GM23338 (cell line): Measurements from ENCODE around the gene NDST3. TPM values are rescaled to one million over a fixed set of nuclear protein-coding genes. Genes with fewer than 3 reads are reported as not detected.

Experiments
- ATAC-seq: fragments of 200-7000 bp; cut with Tn5 transposase; 3 replicates; pipeline ENCODE4 v1.9.1; 2020
- DNase-seq: peaks from one replicate; pipeline ENCODE4 v3.0.0-alpha.2; 2015; ENCODE audit warnings: low spot score
- H2AFZ ChIP-seq: fragments of 200-600 bp; sonication (generic); 2 replicates; pipeline ENCODE4 v1.8.0; 2016; ENCODE audit warnings: antibody characterized with exemption, mild to moderate bottlenecking, moderate library complexity
- H3F3A ChIP-seq: fragments of 200-600 bp; sonication (generic); replicated peaks from 2 replicates; pipeline ENCODE4 v1.8.0; 2017; ENCODE audit warnings: antibody characterized with exemption, mixed run types, low read depth
- H3K27ac ChIP-seq: fragments of 200-600 bp; sonication (generic); 2 replicates; pipeline ENCODE4 v1.6.1; 2016; ENCODE audit warnings: low read depth
- H3K27me3 ChIP-seq: fragments of 200-600 bp; sonication (generic); 2 replicates; pipeline ENCODE4 v1.8.0; 2016; ENCODE audit warnings: mild to moderate bottlenecking, mixed run types, moderate library complexity; ENCODE audit not compliant: insufficient read depth
- H3K36me3 ChIP-seq: fragments of 200-600 bp; sonication (generic); 2 replicates; pipeline ENCODE4 v1.8.0; 2016; ENCODE audit warnings: mild to moderate bottlenecking; ENCODE audit not compliant: insufficient read depth
- H3K4me1 ChIP-seq: fragments of 200-600 bp; sonication (generic); 2 replicates; pipeline ENCODE4 v1.8.0; 2016; ENCODE audit warnings: mild to moderate bottlenecking, moderate library complexity; ENCODE audit not compliant: insufficient read depth
- H3K4me2 ChIP-seq: fragments of 200-600 bp; sonication (generic); 2 replicates; pipeline ENCODE4 v1.7.1; 2017; ENCODE audit warnings: mixed run types
- H3K4me3 ChIP-seq: fragments of 200-600 bp; sonication (generic); 2 replicates; pipeline ENCODE4 v1.6.1; 2016; ENCODE audit warnings: mixed run types
- H3K79me2 ChIP-seq: fragments of 200-600 bp; sonication (generic); replicated peaks from 2 replicates; pipeline ENCODE4 v1.8.0; 2017; ENCODE audit warnings: mild to moderate bottlenecking; ENCODE audit not compliant: insufficient read depth
- H3K9me2 ChIP-seq: fragments of 200-600 bp; sonication (generic); 2 replicates; pipeline ENCODE4 v1.8.0; 2017; ENCODE audit not compliant: insufficient read depth
- H4K20me1 ChIP-seq: fragments of 200-600 bp; sonication (generic); replicated peaks from 2 replicates; pipeline ENCODE4 v1.8.0; 2017; ENCODE audit warnings: mild to moderate bottlenecking; ENCODE audit not compliant: insufficient read depth
- H3K27ac Mint-ChIP-seq: 2 replicates; pipeline ENCODE4 v1.8.0; 2020; ENCODE audit warnings: inconsistent platforms, mild to moderate bottlenecking, moderate library complexity, mixed read lengths
- H3K27me3 Mint-ChIP-seq: 3 replicates; pipeline ENCODE4 v1.8.0; 2022; ENCODE audit warnings: low read depth, mild to moderate bottlenecking, moderate library complexity, mixed read lengths, inconsistent platforms; ENCODE audit not compliant: insufficient read depth, poor library complexity
- H3K36me3 Mint-ChIP-seq: 3 replicates; pipeline ENCODE4 v1.8.0; 2021; ENCODE audit warnings: low read depth, mild to moderate bottlenecking, inconsistent platforms, moderate library complexity, mixed read lengths
- H3K4me1 Mint-ChIP-seq: 3 replicates; pipeline ENCODE4 v1.8.0; 2020; ENCODE audit warnings: mild to moderate bottlenecking, inconsistent platforms, mixed read lengths
- H3K4me3 Mint-ChIP-seq: 3 replicates; pipeline ENCODE4 v1.8.0; 2021; ENCODE audit warnings: moderate library complexity, mild to moderate bottlenecking, inconsistent platforms, mixed read lengths
- H3K9me3 Mint-ChIP-seq: 3 replicates; pipeline ENCODE4 v1.8.0; 2020; ENCODE audit warnings: moderate library complexity, mild to moderate bottlenecking, inconsistent platforms, mixed read lengths
- CTCF ChIP-seq, 2 experiments: fragments of 200-600 bp in 1 of 2; sonication (generic) in 1 of 2; conservative IDR thresholded peaks; 2 replicates each; pipeline versions ENCODE4 v1.5.1 to v1.6.1; 2016 to 2017; ENCODE audit warnings: antibody characterized with exemption in 2 of 2, low read depth in 2 of 2, mild to moderate bottlenecking in 2 of 2, moderate library complexity in 1 of 2
- NANOG ChIP-seq: IDR thresholded peaks from 2 replicates; pipeline ENCODE4 v1.6.1; 2016; ENCODE audit warnings: antibody characterized with exemption, borderline replicate concordance
- STAT1 ChIP-seq: IDR thresholded peaks from one replicate; pipeline ENCODE4 v1.6.1; 2016; ENCODE audit warnings: antibody characterized with exemption; ENCODE audit not compliant: unreplicated experiment
- ZNF114 ChIP-seq: fragments of 250-450 bp; sonication (Bioruptor Pico); IDR thresholded peaks from 2 replicates; pipeline ENCODE4 v1.5.0; 2020; ENCODE audit warnings: mild to moderate bottlenecking, moderate library complexity
- ZNF331 ChIP-seq: fragments of 250-450 bp; sonication (Bioruptor Pico); IDR thresholded peaks from 2 replicates; pipeline ENCODE4 v1.5.0; 2020; ENCODE audit warnings: low read depth, mild to moderate bottlenecking, moderate library complexity
- ZNF462 ChIP-seq: fragments of 250-450 bp; sonication (Bioruptor Pico); IDR thresholded peaks from 2 replicates; pipeline ENCODE4 v1.5.0; 2020; ENCODE audit warnings: mild to moderate bottlenecking, moderate library complexity
- polyA plus RNA-seq: library from polyadenylated mRNA; unstranded; fragments of >200 nt; fragmentation: Nextera tagmentation; extraction: Ambion mirVana; gene quantifications from 2 replicates; pipeline ENCODE4 v1.2.1, GENCODE V29; 2016
- total RNA-seq: library from RNA; depleted of rRNA; stranded (reverse); fragments of >200 nt; shearing (Covaris generic); gene quantifications from 2 replicates; pipeline ENCODE4 v1.2.3, GENCODE V29; 2014

NDST3 gene
- total and polyA plus RNA-seq, 2 experiments from 2014 or later, result 0.19 to 0.56 TPM

GRCh38 chr4:118271788-118272187, 237.5 kb downstream of the NDST3 start (continued):
- TF ChIP-seq CTCF (conservative IDR thresholded peaks at IDR 0.05; ENCODE audit: low read depth in 2 of 2) (no peak), ZNF462 (CRISPR knock-in tag) (no peak)

- no peak overlapping the region for H3K4me3 Mint-ChIP-seq
- Histone ChIP-seq H4K20me1 (no peaks in the 10 kb centered on the region), H2AFZ (no peak overlapping the region), H3K36me3 (no peaks in the 10 kb centered on the region), H3K27ac (no peak overlapping the region), H3K4me3 (no peak overlapping the region), H3K4me1 (peaks cover 6% of the 10 kb centered on the region; the same call in 1 of the 2 replicates), H3F3A (no peaks in the 10 kb centered on the region), H3K79me2 (peaks cover under 1% of the 10 kb centered on the region), H3K9me2 (no peaks in the 10 kb centered on the region), H3K27me3 (no peaks in the 10 kb centered on the region), H3K4me2 (no peak overlapping the region)
- H3K36me3 Mint-ChIP-seq, result peaks cover 4% of the 10 kb centered on the region
- H3K4me1 Mint-ChIP-seq, result 0 out of 3 replicates have a peak, but pooled peaks cover 2% of the 10 kb centered on the region
- H3K9me3 Mint-ChIP-seq, result peaks cover 2% of the 10 kb centered on the region; the same call in 2 of the 3 replicates
- H3K27ac Mint-ChIP-seq, result no peak overlapping the region
- peaks cover 11% of the 10 kb centered on the region for H3K27me3 Mint-ChIP-seq
- no peak for DNase-seq
- ATAC-seq, result no peak
- no peak for TF ChIP-seq ZNF331 (CRISPR knock-in tag)
- TF ChIP-seq ZNF462 (CRISPR knock-in tag), result no peak
- TF ChIP-seq NANOG, result no peak
- TF ChIP-seq STAT1, result no peak
- TF ChIP-seq ZNF114 (CRISPR knock-in tag), result no peak
These were observed 239.4 kb downstream of the NDST3 start for GRCh38 chr4:118273642-118274041.
